NT2/D1 (cell line): ENCODE data around the gene SYCP2L.

ENCODE experiments used
- SUZ12 ChIP-seq: IDR thresholded peaks from 2 replicates; pipeline ENCODE4 v1.6.1; 2011; ENCODE audit not compliant: insufficient read length, insufficient read depth; ENCODE audit errors: extremely low read depth
- YY1 ChIP-seq: IDR thresholded peaks from 2 replicates; pipeline ENCODE4 v1.6.1; 2011; ENCODE audit not compliant: insufficient read length, insufficient read depth
- ZNF274 ChIP-seq: IDR thresholded peaks from 2 replicates; pipeline ENCODE4 v1.6.1; 2011; ENCODE audit warnings: mild to moderate bottlenecking, low read depth, low read length

- no peak for TF ChIP-seq YY1
- TF ChIP-seq SUZ12, result no peak
- TF ChIP-seq ZNF274, result no peak
Observed at GRCh38 chr6:11016452-11016851, 129.6 kb downstream of the SYCP2L start.
